PC-9 (cell line): ENCODE data around the gene CEP89.

ENCODE experiments used
- EZH2 ChIP-seq: fragments of 200-600 bp; sonication (generic); IDR thresholded peaks from 2 replicates; pipeline ENCODE4 v1.8.0; 2017; ENCODE audit warnings: antibody characterized with exemption, low read depth
- TF ChIP-seq, protein P1 (sequence below): fragments of 200-600 bp; sonication (generic); conservative IDR thresholded peaks from 2 replicates; pipeline ENCODE4 v1.6.1; 2017; ENCODE audit warnings: mixed run types, antibody characterized with exemption, mild to moderate bottlenecking, moderate library complexity

DNA sequence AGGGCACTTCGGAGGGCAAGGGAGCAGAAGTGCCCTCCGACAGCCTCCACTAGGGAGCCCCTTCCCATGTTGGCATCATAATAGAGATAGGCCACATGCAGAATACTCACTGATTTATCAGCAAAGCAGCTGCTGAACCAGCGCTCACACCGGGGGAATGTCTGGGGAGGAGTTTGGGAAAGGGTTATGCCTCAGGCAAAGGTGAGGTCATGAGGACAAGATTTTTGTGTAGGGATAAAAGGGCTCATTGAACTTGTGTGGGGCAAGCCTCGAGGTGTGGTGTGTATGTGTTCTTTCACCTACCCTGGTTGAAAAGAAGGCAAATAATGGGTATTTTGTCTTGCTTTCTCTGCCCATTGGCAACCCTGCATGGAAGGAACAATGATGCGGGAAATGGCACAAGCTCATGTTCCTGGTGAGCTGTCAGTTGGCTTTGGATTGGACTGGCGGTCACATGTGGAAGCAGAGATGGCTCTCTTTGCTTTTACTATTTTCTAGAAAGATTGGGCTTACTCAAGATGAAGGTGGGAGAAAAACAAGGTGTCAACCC is 63.0 kb downstream of the CEP89 start:
- TF ChIP-seq, protein P1, sequence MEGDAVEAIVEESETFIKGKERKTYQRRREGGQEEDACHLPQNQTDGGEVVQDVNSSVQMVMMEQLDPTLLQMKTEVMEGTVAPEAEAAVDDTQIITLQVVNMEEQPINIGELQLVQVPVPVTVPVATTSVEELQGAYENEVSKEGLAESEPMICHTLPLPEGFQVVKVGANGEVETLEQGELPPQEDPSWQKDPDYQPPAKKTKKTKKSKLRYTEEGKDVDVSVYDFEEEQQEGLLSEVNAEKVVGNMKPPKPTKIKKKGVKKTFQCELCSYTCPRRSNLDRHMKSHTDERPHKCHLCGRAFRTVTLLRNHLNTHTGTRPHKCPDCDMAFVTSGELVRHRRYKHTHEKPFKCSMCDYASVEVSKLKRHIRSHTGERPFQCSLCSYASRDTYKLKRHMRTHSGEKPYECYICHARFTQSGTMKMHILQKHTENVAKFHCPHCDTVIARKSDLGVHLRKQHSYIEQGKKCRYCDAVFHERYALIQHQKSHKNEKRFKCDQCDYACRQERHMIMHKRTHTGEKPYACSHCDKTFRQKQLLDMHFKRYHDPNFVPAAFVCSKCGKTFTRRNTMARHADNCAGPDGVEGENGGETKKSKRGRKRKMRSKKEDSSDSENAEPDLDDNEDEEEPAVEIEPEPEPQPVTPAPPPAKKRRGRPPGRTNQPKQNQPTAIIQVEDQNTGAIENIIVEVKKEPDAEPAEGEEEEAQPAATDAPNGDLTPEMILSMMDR, result no peak
- TF ChIP-seq EZH2, result no peak
